HepG2 (cell line): ENCODE data around the gene SIRT7. TPM values are rescaled to one million over a fixed set of nuclear protein-coding genes. Genes with fewer than 3 reads are reported as not detected.

Experiments used
- E2F2 ChIP-seq: sonication (generic); formaldehyde crosslinking; IDR thresholded peaks from 2 replicates; pipeline ENCODE4 v1.4.0; 2020; ENCODE audit warnings: missing genetic modification reagents, borderline replicate concordance
- FOXC1 ChIP-seq: sonication (generic); formaldehyde crosslinking; IDR thresholded peaks from 2 replicates; pipeline ENCODE4 v1.8.0; 2022; ENCODE audit warnings: mild to moderate bottlenecking, missing genetic modification reagents, borderline replicate concordance
- HES4 ChIP-seq: sonication (generic); formaldehyde crosslinking; IDR thresholded peaks from 2 replicates; pipeline ENCODE4 v1.9.0; 2021; ENCODE audit warnings: mild to moderate bottlenecking, missing genetic modification reagents, borderline replicate concordance
- MYC ChIP-seq: sonication (generic); formaldehyde crosslinking; IDR thresholded peaks from 2 replicates; pipeline ENCODE4 v1.9.0; 2021; ENCODE audit warnings: missing genetic modification reagents, borderline replicate concordance
- NAIF1 ChIP-seq: sonication (generic); formaldehyde crosslinking; IDR thresholded peaks from 2 replicates; pipeline ENCODE4 v1.5.0; 2020; ENCODE audit warnings: mild to moderate bottlenecking, missing genetic modification reagents, borderline replicate concordance
- POLR2G ChIP-seq: fragments of 200-400 bp; formaldehyde crosslinking; IDR thresholded peaks from 2 replicates; pipeline ENCODE4 v1.6.1; 2018; ENCODE audit warnings: mild to moderate bottlenecking, low read depth, low read length, moderate library complexity
- RELA ChIP-seq: sonication (generic); formaldehyde crosslinking; IDR thresholded peaks from 2 replicates; pipeline ENCODE4 v1.4.0; 2020; ENCODE audit warnings: missing genetic modification reagents
- SSRP1 ChIP-seq: IDR thresholded peaks from 2 replicates; pipeline ENCODE4 v1.6.1; 2016; ENCODE audit warnings: control low read depth
- TFE3 ChIP-seq: IDR thresholded peaks from 2 replicates; pipeline ENCODE4 v1.6.1; 2016
- THRA ChIP-seq: sonication (generic); formaldehyde crosslinking; IDR thresholded peaks from 2 replicates; pipeline ENCODE4 v1.4.0; 2020; ENCODE audit warnings: missing genetic modification reagents, borderline replicate concordance
- TRIM24 ChIP-seq: sonication (generic); formaldehyde crosslinking; IDR thresholded peaks from 2 replicates; pipeline ENCODE4 v1.8.0; 2022; ENCODE audit warnings: mild to moderate bottlenecking, missing genetic modification reagents
- ZC3H4 ChIP-seq: sonication (generic); formaldehyde crosslinking; IDR thresholded peaks from 2 replicates; pipeline ENCODE4 v1.4.0; 2020; ENCODE audit warnings: missing genetic modification reagents, borderline replicate concordance
- ZNF142 ChIP-seq: sonication (generic); formaldehyde crosslinking; IDR thresholded peaks from 2 replicates; pipeline ENCODE4 v1.4.0; 2020; ENCODE audit warnings: missing genetic modification reagents
- ZNF564 ChIP-seq: sonication (generic); formaldehyde crosslinking; IDR thresholded peaks from 2 replicates; pipeline ENCODE4 v1.8.1; 2023; ENCODE audit warnings: mild to moderate bottlenecking, missing genetic modification reagents
- ZNF598 ChIP-seq: sonication (generic); formaldehyde crosslinking; IDR thresholded peaks from 2 replicates; pipeline ENCODE4 v1.5.1; 2020; ENCODE audit warnings: mild to moderate bottlenecking, missing genetic modification reagents, borderline replicate concordance
- ZNF629 ChIP-seq: sonication (generic); formaldehyde crosslinking; conservative IDR thresholded peaks from 2 replicates; pipeline ENCODE4 v1.5.0; 2020; ENCODE audit warnings: missing genetic modification reagents
- ZNF772 ChIP-seq: sonication (generic); formaldehyde crosslinking; IDR thresholded peaks from 2 replicates; pipeline ENCODE4 v1.5.0; 2020; ENCODE audit warnings: mild to moderate bottlenecking, missing genetic modification reagents
- ZNF792 ChIP-seq: IDR thresholded peaks from 2 replicates; pipeline ENCODE4 v1.6.1; 2016
- ZNF839 ChIP-seq: sonication (generic); formaldehyde crosslinking; IDR thresholded peaks from 2 replicates; pipeline ENCODE4 v1.4.0; 2020; ENCODE audit warnings: missing genetic modification reagents, mild to moderate bottlenecking, borderline replicate concordance
- ZNF879 ChIP-seq: sonication (generic); formaldehyde crosslinking; IDR thresholded peaks from 2 replicates; pipeline ENCODE4 v1.8.1; 2023; ENCODE audit warnings: missing genetic modification reagents
- polyA plus RNA-seq, 8 experiments: library from polyadenylated mRNA; depleted of rRNA in 3 of 8; stranded (reverse) in 7 of 8; unstranded in 1 of 8; fragments of >200 nt; fragmentation: Illumina TruSeq in 4 of 8; extraction: Trizol in 4 of 8; gene quantifications; 2 replicates each; pipeline versions ENCODE4 v1.2.1 to v1.2.3, GENCODE V29; 2011 to 2016; ENCODE audit warnings: low read depth in 4 of 8, missing spikeins in 1 of 8, mixed read lengths in 1 of 8; ENCODE audit not compliant: insufficient read depth in 1 of 8
- total RNA-seq, 5 experiments: library from RNA; depleted of rRNA; stranded (reverse); fragments of >200 nt; fragmentation: Illumina TruSeq; extraction: Trizol; gene quantifications; 2 replicates each; pipeline ENCODE4 v1.2.3, GENCODE V29; 2016; ENCODE audit warnings: low read depth in 1 of 5

SIRT7 gene
- total and polyA plus RNA-seq, 2 of the 13 experiments (the other 11 are each of a cell fraction or from before 2014, with no cell fraction given) = 8.3 to 24.8 TPM

- TF ChIP-seq ZNF142 (CRISPR knock-in tag) (no peak), ZNF772 (CRISPR knock-in tag) (no peak), POLR2G (peak; percentile 19; the same call in 1 of the 2 replicates), ZNF598 (peak; percentile 67; the same call in 1 of the 2 replicates), ZNF839 (CRISPR knock-in tag) (no peak; the same call in 1 of the 2 replicates), HES4 (peak; percentile 33; the same call in 1 of the 2 replicates), ZC3H4 (CRISPR knock-in tag) (peak; percentile 65), RELA (CRISPR knock-in tag) (no peak; the same call in 1 of the 2 replicates), NAIF1 (CRISPR knock-in tag) (peak; percentile 39; the same call in 1 of the 2 replicates), ZNF629 (no peak), THRA (CRISPR knock-in tag) (no peak), TFE3 (CRISPR knock-in tag) (no peak), E2F2 (no peak; the same call in 1 of the 2 replicates), FOXC1 (CRISPR knock-in tag) (no peak; the same call in 1 of the 2 replicates), MYC (CRISPR knock-in tag) (peak; percentile 13), ZNF564 (CRISPR knock-in tag) (no peak), TRIM24 (0 out of 2 replicates have a peak, but pooled peaks have one; percentile 24), SSRP1 (CRISPR knock-in tag) (peak; percentile 12; the same call in 1 of the 2 replicates), ZNF792 (CRISPR knock-in tag) (0 out of 2 replicates have a peak, but pooled peaks have one; percentile 21), ZNF879 (CRISPR knock-in tag) (peak; percentile 40; the same call in 1 of the 2 replicates)
These were observed 10.7 kb upstream of the SIRT7 start (continued) for GRCh38 chr17:81928544-81929252.
